GM21576 (cell line): ENCODE data around the gene TCTN1.
"Not testable (repeated sequence)": the region's sequence is repeated elsewhere in the genome, so short reads cannot be mapped to it uniquely, and the experiment has no call there.

Experiments used
- ATAC-seq: cut with Tn5 transposase; IDR thresholded peaks from one replicate; pipeline ENCODE4 v1.9.1; 2021; ENCODE audit warnings: mild to moderate bottlenecking, moderate library complexity; ENCODE audit not compliant: unreplicated experiment

Gene TCTN1

DNA sequence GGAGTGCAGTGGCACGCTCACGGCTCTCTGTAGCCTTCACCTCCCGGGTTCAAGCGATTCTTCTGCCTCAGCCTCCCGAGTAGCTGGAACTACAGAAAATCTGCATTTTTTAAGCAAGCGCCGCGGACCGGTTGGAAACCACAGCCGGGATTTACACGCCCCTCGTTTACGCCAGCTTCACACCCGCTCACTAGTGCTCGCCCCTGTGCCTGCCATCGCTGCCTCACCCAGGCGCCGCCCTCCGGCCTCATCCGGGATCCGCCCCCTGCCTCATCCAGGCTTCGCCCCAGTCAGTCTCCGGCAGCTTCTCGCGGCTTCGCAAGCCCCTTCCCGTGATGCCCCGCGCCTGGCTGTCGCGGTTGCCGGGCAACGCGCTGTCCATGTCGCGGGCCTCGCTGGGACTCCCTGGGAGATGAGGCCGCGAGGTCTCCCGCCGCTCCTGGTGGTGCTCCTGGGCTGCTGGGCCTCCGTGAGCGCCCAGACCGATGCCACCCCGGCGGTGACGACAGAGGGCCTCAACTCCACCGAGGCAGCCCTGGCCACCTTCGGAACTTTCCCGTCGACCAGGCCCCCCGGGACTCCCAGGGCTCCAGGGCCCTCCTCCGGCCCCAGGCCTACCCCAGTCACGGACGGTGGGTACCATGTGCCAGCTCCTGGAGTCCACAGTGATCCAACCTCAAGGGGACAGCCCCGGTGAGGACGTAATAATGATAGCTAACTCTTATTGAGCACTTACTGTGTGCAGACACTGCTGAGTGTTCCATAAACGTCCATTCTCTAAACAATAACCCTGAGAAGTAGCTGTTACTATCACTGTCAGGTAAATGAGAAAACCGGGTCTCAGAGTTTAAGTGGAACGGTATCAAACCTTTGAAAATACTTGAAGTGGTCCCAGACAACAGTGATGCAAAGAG, at the start of gene TCTN1:
Gene TCTN1 (plus strand): TSS at position 359 of the 914 bp plus-strand sequence. CDS start 54 bp downstream, at position 413.
- ATAC-seq, result peak; percentile 82

- ATAC-seq, result no peak
These were observed 49.4 kb upstream of the TCTN1 start for GRCh38 chr12:110564471-110564991.

DNA sequence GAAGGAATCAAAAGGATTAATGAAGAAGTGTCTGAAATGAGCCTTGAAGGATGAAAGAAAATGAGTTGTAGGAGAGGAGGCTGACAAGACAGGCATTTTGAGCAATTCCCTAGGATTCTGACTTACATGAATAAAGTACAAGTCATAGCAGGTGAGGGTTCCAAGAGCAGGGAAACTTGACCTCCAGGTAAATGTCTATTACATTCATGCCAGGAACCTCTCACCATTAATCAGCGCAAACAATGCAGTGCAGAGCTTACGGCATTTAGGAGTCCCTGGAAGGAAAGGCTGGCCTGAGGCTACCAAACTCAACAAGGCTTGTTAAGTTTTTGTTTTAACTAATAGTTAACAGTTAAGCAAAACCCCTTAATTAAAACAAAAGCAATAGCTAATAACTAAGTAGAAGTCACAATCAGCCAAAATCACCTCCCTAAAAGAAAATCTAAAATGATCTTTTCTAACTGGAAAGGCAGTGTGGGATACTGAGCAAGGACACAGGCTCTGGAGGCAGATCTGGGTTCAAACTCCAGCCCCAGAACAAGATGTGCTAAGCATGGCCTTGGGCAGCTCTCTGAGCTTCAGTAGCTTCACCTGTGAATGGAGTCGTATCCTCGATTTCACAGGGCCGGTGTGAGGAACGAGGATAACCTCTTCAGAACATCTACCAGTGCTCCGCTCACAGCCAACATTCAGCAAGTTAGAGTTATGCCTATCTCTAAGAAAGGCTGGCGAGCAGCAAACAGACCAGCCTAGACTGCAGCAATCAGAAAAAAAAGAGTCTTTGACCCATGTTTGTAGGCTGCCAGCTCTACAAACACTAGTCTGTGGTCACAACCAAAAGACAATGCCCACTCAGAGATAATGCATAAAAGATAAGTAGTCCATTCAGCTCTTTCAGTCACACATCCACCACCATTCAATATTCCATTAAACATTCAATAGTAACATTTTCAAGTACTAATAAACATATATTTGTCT, 47.7 kb upstream of the TCTN1 start:
- ATAC-seq, result no peak

DNA sequence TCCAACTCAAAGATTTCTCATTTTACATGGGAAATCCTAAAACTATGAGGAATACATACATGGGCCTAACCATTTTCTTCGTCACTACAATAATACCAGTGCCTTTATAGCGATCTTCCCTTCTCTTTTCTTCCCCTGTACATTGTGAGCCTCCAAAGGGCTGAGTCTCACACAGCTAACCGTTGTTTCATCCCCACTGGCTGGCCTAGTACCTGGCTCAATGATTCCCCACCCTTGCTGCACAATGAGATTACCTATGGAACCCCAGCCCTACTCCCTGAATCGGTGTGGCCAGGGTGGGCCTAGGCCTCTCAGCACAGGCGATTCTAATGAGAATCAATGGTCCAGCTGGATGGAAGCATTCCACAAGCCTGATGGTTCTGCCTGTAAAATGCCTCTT, 46.9 kb upstream of the TCTN1 start:
- no peak for ATAC-seq

GRCh38 chr12:110568752-110569151, 45.2 kb upstream of the TCTN1 start:
- no peak for ATAC-seq

- ATAC-seq, result not testable (repeated sequence)
These were observed 44.1 kb upstream of the TCTN1 start for GRCh38 chr12:110569838-110570237.

GRCh38 chr12:110570798-110571197, 43.1 kb upstream of the TCTN1 start:
- ATAC-seq, result not testable (repeated sequence)

- ATAC-seq, result no peak
These were observed 39.9 kb upstream of the TCTN1 start for GRCh38 chr12:110574044-110574443.

DNA sequence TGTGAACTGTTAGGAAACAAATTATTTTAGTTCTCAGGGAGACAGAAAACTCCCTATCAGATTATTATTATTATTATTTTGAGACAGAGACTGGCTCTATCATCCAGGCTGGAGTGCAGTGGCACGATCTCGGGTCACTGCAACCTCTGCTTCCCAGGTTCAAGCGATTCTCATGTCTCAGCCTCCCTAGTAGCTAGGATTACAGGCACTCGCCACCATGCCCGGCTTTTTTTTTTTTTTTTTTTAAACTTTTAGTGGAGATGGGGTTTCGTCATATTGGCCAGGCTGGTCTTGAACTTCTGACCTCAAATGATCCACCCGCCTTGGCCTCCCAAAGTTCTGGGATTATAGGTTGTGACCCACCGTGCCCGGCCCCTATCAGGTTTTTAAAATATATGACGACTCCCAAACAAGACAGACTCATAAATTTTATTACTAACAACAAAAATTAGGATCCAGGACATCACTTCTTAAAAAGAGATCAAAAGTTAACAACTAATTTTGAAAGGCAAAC, 39.2 kb upstream of the TCTN1 start:
- ATAC-seq, result not testable (repeated sequence)

GRCh38 chr12:110575326-110575725, 38.6 kb upstream of the TCTN1 start:
- no peak for ATAC-seq

DNA sequence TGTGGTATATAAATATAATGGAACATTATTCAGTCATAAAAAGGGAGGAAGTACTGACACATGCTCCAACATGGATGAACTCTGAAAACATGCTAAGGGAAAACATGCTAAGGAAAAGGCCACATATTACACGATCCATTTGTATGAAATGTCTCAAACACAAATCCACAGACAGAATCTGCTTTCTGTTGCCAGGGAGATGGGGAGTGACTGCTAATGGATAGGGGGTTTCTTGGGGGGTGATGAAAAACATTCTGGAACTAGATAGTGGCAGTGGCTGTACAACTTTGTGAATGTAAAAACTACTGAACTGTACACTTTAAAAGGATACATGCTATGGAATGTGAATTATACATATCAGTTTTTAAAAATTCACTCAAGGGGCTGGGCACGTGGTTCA, 37.4 kb upstream of the TCTN1 start:
- ATAC-seq, result no peak

DNA sequence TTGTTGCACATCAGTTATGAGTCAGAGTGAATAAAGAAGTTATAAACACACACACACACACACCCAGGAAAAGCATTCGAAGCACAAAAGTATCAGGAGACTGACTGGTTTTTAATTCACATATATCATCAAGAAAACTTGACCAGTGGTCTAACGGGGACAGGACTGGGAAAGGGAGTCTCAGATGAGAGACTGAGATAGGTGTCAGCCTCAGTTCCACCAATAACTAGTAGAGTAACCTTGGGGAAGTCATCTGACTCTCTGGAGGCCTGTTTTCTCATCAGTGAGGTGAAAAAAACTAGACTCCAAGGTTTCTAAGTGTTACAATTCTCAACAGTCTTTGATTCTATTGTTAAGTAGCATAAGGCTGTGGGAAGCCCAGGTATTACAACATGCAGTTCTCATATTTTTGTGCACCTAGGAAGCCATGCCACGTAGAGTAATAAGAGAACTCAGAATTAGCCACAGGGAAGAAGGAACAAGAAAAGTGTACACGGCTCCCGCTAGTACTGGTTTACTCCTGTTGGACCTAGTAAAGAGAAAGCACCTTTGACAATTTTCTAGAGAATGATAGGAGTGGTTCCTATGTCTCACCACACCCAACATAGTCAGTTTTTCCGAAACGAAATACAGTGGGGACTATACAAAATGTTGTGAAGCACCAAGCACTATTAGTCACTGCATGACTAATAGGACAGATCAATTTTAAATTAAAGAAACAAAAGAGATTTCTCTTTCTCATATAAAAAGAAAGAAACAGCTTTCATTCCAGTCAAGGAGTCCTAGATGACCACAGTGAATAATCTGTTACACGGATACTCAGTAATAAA, 35.9 kb upstream of the TCTN1 start:
- no peak for ATAC-seq

GRCh38 chr12:110578694-110579534, 35.0 kb upstream of the TCTN1 start:
- no peak for ATAC-seq

DNA sequence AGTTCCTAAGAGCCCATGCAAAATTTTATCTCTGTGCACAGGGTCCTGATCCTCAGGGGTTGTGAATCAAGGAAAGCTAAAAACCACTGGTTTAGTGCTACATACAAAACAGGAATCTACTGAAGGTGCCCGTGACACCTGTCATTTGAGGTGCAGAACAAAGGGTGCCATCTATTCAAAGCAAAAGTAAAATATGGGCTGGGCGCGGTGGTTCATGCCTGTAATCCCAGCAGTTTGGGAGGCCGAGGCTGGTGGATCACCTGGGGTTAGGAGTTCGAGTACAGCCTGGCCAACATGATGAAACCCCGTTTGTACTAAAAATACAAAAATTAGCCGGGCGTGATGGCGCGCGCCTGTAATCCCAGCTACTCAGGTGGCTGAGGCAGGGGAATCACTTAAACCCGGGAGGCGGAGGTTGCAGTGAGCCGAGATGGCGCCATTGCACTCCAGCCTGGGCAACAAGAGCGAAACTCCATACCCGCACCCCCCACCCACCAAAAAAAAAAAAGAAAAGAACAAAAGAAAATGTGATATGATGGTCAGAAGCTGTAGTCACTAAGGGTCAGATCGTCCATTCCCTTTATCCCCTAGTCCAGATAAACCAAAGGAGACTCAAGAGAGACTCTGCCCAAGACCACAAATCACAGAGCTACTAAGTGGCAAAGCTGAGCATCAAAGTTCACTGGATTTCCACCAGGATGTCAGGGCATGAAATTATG, 34.2 kb upstream of the TCTN1 start:
- ATAC-seq, result no peak

DNA sequence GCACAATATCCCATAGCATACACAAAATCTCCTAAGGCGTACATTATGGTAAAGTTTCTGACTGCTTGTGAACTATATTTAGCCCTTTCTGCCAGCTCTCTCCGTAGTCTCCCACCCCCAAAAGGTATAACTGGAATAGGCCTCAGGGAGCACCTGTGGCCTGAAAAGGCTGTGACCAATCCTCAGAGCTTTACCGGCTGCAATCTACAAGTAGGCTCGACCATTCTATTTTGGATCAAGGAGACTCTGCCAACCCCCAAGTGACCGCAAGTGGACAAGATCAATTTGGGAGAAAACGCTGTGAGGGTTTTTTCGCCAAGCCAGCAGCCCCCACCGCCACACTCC, 32.0 kb upstream of the TCTN1 start:
- no peak for ATAC-seq

DNA sequence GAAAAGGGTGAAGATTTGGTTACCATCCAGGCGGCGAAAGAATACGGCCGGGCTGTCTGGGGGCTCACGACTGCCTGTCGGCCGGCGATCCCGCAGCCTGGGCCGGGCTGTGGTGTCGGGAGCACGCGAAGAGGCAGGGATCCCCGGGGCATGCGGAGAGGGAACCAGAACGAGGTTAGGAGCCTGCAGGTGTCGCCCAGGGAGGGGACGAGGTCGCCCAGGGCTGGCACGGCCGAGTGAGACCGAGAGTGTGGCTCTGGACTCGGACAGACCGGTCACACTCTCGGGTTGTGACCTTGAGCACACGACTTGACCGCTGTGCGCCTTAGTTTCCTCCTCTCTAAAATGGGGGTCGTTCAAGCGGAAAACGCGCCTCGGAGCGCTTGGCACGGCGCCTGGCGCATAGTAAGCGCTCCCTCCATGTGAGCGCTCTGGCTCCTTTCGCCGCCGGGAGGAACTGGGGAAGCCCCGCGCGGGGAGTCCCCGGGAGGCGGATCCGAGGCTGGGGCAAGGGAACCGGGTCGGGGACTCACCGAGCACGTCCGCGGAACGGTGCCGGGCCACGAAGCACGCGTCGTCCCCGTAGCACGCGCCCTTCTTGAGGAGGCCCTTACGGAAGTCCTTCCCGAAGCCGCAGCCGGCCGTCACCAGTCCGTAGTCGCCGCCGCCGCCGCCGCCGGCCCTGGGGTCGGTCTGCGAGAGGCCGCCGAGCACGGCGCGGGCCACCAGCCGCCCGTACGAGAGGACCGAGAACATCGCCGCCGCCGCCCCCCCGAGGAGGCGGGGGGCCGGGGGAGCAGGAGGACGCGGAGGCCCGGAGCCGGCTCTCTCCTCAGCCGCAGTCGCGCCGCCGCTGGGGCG, 31.4 kb upstream of the TCTN1 start:
- peak; percentile 30 for ATAC-seq

DNA sequence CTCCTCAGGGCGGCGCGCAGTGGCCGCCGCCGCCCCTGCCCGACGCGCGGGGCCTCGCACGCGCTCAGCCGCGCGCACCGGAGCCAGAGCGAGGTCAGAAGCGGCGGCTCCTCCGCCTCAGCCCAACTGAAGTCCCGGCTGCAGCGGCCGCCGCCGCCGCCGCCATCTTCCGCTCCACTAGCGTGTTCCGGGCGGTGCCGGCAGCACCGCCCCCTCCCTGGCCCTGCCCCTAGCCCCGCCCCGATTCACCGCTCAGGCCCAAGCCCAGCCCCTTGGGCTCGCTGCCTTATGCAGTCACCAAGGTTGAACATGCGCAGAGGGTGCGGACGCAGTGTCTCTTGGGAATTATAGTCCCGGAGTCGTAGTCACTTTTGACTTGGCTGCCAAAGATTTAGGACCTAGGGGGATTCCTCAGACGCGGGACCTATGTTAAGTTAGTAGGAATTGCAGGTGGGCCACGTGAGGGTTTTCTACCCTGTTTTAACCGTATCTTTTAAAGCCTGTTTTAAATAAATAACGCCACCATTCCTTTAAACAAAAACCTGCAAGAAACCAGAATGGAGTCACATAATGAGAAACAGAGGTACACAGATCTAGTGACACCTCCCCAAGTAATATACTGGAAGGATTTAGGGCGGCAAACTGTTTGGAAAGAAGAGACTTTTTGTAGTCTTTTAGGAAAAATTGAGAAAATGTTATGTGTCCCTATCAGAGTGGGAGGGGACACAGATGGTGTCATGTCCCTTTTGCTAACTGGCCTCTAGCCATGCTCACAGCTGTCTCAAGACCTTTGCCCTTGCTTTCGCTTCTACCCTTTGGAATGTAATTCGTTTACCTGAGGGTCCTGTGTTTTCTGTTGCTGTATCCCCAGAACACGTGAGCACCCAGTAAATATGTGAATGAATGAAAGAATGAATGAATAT, 30.5 kb upstream of the TCTN1 start, which contains the start of gene PPTC7:
Gene PPTC7 (minus strand): TSS at position 182 of the 923 bp plus-strand sequence. CDS start 287 bp downstream, outside the sequence.
- ATAC-seq, result peak; percentile 75
